GM19035 (cell line): ENCODE measurements around the gene JPH3.

Source experiments
- ATAC-seq: cut with Tn5 transposase; IDR thresholded peaks from one replicate; pipeline ENCODE4 v1.9.1; 2021; ENCODE audit not compliant: unreplicated experiment

The JPH3 gene

DNA sequence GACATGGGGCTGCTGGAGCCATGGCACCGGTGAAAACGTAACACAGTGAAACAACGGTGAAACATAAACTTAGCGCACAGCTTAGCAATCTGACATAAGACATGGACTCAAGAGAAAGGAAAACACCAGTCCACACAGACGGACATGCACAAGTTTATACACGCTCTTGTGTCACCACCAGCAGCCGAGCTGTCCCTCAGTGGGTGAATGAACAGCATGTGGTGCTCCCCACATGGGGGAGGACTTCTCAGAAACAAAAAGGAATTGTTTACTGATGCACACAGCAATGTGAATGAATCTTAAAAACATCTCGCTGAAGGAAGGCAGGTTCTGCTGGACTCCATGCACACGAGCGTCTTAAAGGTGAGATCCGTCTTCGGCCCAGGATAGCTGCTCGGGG is 129.3 kb downstream of the JPH3 start:
- no peak for ATAC-seq

DNA sequence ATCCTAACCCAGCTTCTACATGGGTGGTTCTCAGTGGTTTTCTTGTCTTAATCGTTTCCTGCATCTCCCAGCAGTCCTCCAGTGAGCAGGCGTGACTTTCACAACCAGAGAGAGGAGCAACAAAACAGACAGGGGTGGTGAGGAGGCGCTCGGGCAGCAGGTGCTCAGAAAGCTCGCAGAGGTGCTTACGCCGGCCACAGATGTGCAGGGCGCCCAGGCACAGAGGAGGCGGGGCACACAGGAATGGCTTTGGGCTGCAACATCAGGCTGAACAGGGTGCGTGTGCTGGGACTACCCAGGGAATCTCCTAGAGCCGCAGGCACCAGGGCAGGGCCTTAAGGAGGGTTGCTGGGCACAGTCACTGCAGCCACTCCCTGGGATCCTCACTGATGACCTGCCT is 130.9 kb downstream of the JPH3 start:
- ATAC-seq: no peak

DNA sequence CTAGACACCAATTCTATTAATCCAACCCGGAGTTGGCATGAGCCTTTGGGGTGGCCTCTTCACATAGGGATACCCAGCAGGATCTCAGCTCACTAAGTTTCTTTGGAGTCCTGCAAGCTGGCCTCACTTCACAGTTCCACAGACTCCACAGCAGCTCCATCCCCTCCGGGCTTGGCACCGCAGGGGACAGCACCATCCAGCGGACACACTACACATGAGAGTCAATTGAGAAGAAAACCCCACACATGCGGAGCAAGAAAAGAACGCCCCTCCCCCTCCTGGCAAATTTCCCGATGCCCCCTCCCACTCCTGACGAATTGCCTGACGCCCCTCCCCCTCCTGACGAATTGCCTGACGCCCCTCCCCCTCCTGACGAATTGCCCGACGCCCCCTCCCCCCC is 132.3 kb downstream of the JPH3 start:
- ATAC-seq: no peak

DNA sequence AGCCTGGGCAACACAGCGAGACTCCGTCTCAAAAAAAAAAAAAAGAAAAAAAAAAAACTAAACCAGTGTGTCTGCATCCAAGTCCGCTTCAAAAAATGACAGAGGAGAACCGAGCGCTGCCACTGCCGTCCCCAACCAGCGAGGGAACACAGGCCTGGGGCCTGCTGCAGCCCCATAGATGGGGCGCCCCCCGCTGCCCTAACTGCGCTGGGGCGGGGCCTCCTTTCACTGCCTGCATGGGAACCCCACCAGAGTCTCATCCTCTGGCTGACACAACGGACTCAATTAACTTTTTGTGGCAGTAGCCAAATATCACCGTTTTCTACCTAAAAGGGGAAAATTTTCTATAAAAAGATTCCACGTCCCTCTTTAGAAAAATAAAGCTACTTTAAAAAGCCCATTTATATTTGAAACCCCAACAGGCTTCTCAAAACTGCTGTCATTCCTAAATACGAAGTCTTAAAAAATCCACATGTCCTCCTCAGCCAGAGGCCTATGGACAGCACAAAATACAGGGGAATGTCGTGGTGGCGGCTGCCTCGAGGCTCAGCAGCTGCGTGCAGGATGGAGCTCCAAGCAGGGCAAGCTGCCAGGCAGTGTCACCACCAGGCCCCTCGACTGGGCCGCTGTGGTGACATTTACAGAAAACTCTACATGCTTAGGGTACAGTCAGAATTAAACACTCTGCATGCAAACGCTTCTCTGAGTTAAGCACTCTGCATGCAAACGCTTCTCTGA is 133.1 kb downstream of the JPH3 start:
- no peak for ATAC-seq

DNA sequence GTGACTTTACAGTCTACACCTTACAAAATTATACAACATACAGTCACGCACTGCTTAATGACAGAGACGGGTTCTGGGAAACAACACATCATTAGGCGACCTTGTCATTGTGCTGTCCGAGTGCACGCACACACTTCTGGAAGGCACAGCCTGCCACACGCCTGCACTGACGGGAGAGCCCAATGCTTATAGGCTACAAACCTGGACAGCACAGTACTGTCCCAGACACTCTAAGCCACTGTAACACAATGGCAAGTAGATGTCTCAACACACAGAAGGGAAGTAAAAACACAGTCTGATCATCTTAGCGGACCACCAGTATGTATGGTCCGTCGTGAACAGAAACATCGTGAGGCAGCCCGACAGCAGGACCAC is 133.7 kb downstream of the JPH3 start:
- ATAC-seq: no peak

DNA sequence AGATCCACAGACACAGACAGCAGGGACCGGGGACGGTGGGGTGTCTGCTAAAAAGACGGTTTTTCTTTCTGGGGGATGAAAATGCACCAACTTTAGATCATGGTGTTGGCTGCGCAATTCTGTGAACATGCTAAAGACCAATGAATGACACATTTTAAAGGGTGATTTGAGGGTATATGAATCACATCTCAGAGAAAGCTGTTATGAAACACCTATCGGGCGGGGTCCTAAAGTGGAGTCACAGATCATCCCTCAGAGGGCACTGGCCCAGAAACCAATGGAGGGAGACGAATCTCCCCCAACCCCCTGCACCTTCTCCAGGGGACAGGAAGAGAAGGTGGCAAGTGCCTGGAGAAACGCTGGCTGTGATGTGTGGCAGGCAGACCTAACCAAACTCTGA is 137.5 kb downstream of the JPH3 start:
- no peak for ATAC-seq

DNA sequence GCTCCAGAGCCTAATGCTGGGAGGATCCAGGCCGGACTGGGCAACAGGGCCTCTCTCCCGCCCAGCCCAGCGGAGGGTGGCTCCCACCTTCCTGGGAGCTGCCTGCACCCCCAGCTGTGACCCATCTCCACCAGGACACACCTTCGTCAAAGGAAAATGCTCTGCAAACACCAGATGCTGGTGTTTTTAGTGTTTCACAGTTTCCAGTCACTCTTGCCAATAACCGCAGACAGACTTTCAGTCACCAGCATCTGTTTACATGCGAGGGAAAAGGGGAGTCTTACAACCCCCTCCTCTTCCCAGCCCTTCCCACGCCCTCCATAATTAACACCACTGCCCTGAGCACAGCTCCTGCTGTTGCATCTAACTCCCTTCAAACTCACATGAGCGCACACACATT is 138.1 kb downstream of the JPH3 start:
- ATAC-seq: no peak

- no peak for ATAC-seq
These were observed 138.7 kb downstream of the JPH3 start for GRCh38 chr16:87740909-87741424.

DNA sequence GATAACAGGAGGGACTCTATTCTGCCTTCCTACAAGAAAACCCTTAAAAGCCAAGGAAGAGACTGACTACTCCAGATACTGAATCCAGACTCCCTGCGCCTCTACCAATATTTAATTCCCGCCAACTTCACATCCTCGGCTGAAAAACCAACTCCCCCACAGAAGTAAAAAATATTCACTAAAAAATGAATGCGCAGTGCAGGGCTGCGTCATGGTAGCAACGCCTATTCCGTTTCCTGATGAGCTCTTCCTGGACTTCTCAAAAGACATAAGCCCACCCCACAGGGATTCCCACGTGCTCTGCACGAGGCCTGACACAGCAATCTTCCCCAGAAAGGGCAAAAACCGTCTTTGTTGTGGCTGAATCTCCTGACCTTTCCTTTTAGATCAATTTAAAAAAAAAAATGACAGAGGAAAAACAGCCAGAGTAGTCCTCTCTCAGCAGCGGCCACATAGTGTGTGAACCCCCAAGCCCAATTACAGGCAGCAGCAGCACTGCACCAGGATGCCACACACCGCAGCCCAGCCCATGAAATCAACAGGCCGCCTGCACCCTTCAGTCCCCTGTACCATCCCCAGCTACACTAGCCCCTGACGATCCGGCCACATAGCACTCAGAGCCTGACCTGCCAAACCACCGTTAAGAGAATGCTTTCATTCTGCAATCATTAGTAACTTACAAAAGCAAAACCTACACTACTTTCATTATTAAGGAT is 139.6 kb downstream of the JPH3 start:
- no peak for ATAC-seq

DNA sequence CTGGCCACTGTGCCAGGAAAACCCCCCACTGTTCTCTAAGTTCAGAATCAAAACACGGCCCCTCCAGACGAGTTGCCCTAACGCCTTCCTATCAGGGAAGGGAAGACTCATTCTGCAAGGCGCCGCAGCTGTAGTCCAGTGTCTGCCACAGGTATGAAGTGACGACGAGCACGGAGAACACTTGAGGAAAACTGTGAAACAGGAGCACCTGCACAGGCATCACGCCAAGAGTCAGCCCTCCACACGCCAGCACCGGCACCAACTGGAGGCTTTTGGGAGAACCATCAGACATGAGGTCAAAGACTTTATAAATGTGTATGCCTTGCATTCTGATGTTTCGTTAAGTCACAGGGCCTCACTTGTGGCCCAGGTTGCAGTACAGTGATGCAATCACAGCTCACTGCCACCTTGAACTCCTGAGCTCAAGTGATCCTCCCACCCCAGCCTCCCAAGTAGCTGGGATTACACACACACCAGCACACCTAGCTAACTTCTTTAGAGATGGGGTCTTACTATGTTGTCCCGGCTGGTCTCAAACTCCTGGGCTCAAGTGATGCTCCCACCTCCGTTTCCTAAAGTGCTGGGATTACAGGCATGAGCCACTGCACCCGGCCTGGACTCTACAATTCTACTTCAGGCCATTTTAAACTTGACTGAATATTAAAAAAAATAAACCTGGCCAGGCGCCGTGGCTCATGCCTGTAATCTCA is 140.6 kb downstream of the JPH3 start:
- no peak for ATAC-seq

GRCh38 chr16:87744750-87745514 is 142.6 kb downstream of the JPH3 start:
- ATAC-seq: no peak

- no peak for ATAC-seq
These were observed 143.9 kb downstream of the JPH3 start for GRCh38 chr16:87746178-87746577.
